Measurements from ENCODE around the gene SEPTIN3. TPM values are rescaled to one million over a fixed set of nuclear protein-coding genes. Genes with fewer than 3 reads are reported as not detected.

The SEPTIN3 gene
- polyA plus RNA-seq, 1 of the 3 experiments (the other 2 are of a cell fraction) = 0.35 TPM

DNA sequence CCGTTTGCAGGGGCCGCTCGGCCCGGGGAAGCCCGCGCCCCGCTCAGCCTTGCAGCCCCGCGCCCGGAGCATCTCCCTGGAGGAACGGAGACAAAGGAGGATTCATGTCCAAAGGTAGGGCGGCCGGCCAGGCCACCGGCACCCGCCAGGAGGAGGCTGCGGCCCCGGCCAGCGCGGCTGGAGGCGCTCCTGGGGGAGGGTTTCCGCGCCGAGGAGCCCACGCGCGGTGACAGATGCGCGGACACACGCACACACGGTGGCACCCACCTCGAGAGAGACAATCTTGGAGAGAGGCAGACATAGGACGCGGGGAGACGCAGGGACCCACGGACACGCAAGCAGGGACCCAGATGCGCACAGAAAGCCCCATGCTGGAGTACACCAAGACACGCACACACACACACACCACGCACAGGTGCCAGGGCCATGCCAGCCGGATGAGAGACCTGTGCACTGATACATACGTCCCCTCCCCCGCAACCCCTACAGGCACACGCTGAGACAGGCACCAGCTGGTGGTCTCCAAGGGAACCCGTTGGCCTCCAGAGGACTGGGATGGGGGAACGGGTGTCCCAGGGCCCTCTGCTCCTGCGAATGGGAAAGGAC, 7.8 kb downstream of the SEPTIN3 start:
- H4K20me1 ChIP-seq (ENCODE audit: insufficient read depth) = no peaks in the 10 kb centered on the region
- H3K27me3 ChIP-seq (ENCODE audit: insufficient read depth) = no peaks in the 10 kb centered on the region
- H3K4me3 ChIP-seq (ENCODE audit: low read depth in 2 of 2, low read length in 1 of 2) = peak overlapping the region; percentile 43 to 49; a peak in 3 of 4 replicates

DNA sequence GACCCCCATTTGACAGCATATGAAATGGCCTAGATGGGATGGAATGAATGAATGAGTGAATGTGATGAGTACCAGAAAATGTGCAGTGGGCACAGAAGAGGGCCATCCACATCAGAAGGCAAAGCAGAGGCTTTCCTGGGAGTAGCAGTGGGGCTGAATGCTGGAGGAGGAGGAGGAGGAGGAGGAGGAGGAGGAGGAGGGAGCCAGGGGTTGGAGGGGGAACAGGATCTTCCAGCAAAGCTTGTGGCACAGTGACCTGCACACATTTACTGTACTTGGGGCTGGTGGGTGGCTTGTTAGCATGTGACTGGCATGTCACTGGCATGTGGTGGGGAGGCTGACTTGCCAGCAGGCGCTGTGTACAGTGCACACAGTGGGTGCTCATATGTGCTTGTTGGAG, 9.5 kb downstream of the SEPTIN3 start:
- H3K79me2 ChIP-seq (ENCODE audit: insufficient read depth) = no peaks in the 10 kb centered on the region
- no peak for DNase-seq
- no peaks in the 10 kb centered on the region for H3K9me2 ChIP-seq
- CTCF ChIA-PET = no interaction called here
- no peak overlapping the region for H3K4me2 ChIP-seq
- no peaks in the 10 kb centered on the region for H3K9me3 ChIP-seq
- H3K9ac ChIP-seq = no peak overlapping the region
- no peaks in the 10 kb centered on the region for H3K27me3 ChIP-seq (ENCODE audit: insufficient read depth)
- H4K20me1 ChIP-seq (ENCODE audit: insufficient read depth) = no peaks in the 10 kb centered on the region
- POLR2A ChIA-PET = no interaction called here
- H2AFZ ChIP-seq (ENCODE audit: low read depth) = no peak overlapping the region
- H3K4me3 ChIP-seq (ENCODE audit: low read depth in 2 of 2, low read length in 1 of 2) = no peak overlapping the region
- no peak for TF ChIP-seq FOXM1 (IDR thresholded peaks at IDR 0.05; ENCODE audit: low read depth)
- TF ChIP-seq MAX (IDR thresholded peaks at IDR 0.05; ENCODE audit: low read depth) = no peak
- peaks cover 0 to 14% of the 10 kb centered on the region in 2 experiments; a peak in 1 of 4 replicates for H3K4me1 ChIP-seq (ENCODE audit: control insufficient read depth in 1 of 2, insufficient read depth in 2 of 2, low read depth in 1 of 2, low read length in 1 of 2)
- no CpG with 5 or more reads among the region's 1 CpG for WGBS (ENCODE audit: low lambda C conversion rate)
- H3F3A ChIP-seq (replicated peaks; ENCODE audit: insufficient read depth) = no peaks in the 10 kb centered on the region
- H3K27ac ChIP-seq (ENCODE audit: low read depth in 2 of 2, low read length in 1 of 2) = no peak overlapping the region
- H3K36me3 ChIP-seq (replicated peaks in 1 of 2; ENCODE audit: control insufficient read depth in 1 of 2, insufficient read depth in 2 of 2, low read length in 1 of 2) = no peaks in the 10 kb centered on the region

More for the DNA sequence above, 7.8 kb downstream of the SEPTIN3 start:
- H3K36me3 ChIP-seq (replicated peaks in 1 of 2; ENCODE audit: control insufficient read depth in 1 of 2, insufficient read depth in 2 of 2, low read length in 1 of 2) = no peaks in the 10 kb centered on the region
- POLR2A ChIA-PET = no interaction called here
- H3K4me2 ChIP-seq = peak overlapping the region; percentile 57; the same call in 1 of the 2 replicates
- H3K9ac ChIP-seq = no peak overlapping the region
- WGBS (ENCODE audit: low lambda C conversion rate) = no CpG with 5 or more reads among the region's 46 CpGs
- peaks cover 0 to 14% of the 10 kb centered on the region in 2 experiments; a peak in 1 of 4 replicates for H3K4me1 ChIP-seq (ENCODE audit: control insufficient read depth in 1 of 2, insufficient read depth in 2 of 2, low read depth in 1 of 2, low read length in 1 of 2)
- TF ChIP-seq GABPA (IDR thresholded peaks at IDR 0.05; ENCODE audit: low read depth) (no peak), PBX3 (IDR thresholded peaks at IDR 0.05) (no peak), TEAD4 (IDR thresholded peaks at IDR 0.05; ENCODE audit: borderline replicate concordance, insufficient read depth) (no peak), FOXM1 (IDR thresholded peaks at IDR 0.05; ENCODE audit: low read depth) (no peak), FOSL2 (IDR thresholded peaks at IDR 0.05; ENCODE audit: borderline replicate concordance, low read depth) (no peak), RFX5 (IDR thresholded peaks at IDR 0.05; ENCODE audit: low read length) (no peak), GATA2 (CRISPR knock-in tag; IDR thresholded peaks at IDR 0.05) (no peak), RXRA (IDR thresholded peaks at IDR 0.05; ENCODE audit: borderline replicate concordance, low read depth) (no peak), TCF12 (IDR thresholded peaks at IDR 0.05) (no peak), MXI1 (IDR thresholded peaks at IDR 0.05; ENCODE audit: low read depth, low read length) (no peak), USF1 (IDR thresholded peaks at IDR 0.05; ENCODE audit: borderline replicate concordance, low read depth) (no peak), TAF1 (IDR thresholded peaks at IDR 0.05; ENCODE audit: borderline replicate concordance, low read depth, low read length) (no peak), SIN3A (IDR thresholded peaks at IDR 0.05; ENCODE audit: borderline replicate concordance, low read depth, low read length) (no peak), CHD2 (IDR thresholded peaks at IDR 0.05; ENCODE audit: low read length, partially characterized antibody) (no peak), FOXJ3 (CRISPR knock-in tag; IDR thresholded peaks at IDR 0.05) (no peak)
- TF ChIP-seq, protein P1, sequence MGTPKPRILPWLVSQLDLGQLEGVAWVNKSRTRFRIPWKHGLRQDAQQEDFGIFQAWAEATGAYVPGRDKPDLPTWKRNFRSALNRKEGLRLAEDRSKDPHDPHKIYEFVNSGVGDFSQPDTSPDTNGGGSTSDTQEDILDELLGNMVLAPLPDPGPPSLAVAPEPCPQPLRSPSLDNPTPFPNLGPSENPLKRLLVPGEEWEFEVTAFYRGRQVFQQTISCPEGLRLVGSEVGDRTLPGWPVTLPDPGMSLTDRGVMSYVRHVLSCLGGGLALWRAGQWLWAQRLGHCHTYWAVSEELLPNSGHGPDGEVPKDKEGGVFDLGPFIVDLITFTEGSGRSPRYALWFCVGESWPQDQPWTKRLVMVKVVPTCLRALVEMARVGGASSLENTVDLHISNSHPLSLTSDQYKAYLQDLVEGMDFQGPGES (IDR thresholded peaks at IDR 0.05; ENCODE audit: low read depth, low read length) = no peak
- no peak overlapping the region; a peak in 1 of 4 replicates for H3K27ac ChIP-seq (ENCODE audit: low read depth in 2 of 2, low read length in 1 of 2)
- CTCF ChIA-PET = interaction anchor here (1.0 kb wide), 1 partner anchor 467 kb away, joined by 3 read pairs; no protein-coding TSS in a partner anchor
- no peak overlapping the region for H2AFZ ChIP-seq (ENCODE audit: low read depth)
- H3K79me2 ChIP-seq (ENCODE audit: insufficient read depth) = no peaks in the 10 kb centered on the region
- no peaks in the 10 kb centered on the region for H3K9me2 ChIP-seq
- no peaks in the 10 kb centered on the region for H3K9me3 ChIP-seq
- no peaks in the 10 kb centered on the region for H3F3A ChIP-seq (replicated peaks; ENCODE audit: insufficient read depth)
- peak; percentile 70 for DNase-seq

Data from SK-N-SH (cell line).